Panc1 (cell line): ENCODE results near the gene ASB7. TPM values are rescaled to one million over a fixed set of nuclear protein-coding genes. Genes with fewer than 3 reads are reported as not detected.

ENCODE experiments used
- ATAC-seq: fragments of 200-7000 bp; cut with Tn5 transposase; 2 replicates; pipeline ENCODE4 v1.9.1; 2020; ENCODE audit warnings: mild to moderate bottlenecking, moderate library complexity
- BruUV-seq: library from RNA; stranded (reverse); fragments of 400-500 nt; replicated peaks from 2 replicates; lab custom pipeline; 2021; lab: Mats Ljungman, UMichigan
- CTCF ChIA-PET: fragments of 300-600 bp; sonication (Branson Sonifier 250); formaldehyde crosslinking; loops from one replicate; lab custom pipeline; 2022; ENCODE audit warnings: antibody characterized with exemption; lab: Charles Lee
- POLR2A ChIA-PET: fragments of 300-600 bp; sonication (Branson Sonifier 250); formaldehyde crosslinking; loops from one replicate; lab custom pipeline; 2022; ENCODE audit warnings: antibody characterized with exemption; lab: Charles Lee
- DNase-seq: peaks from one replicate; pipeline ENCODE4 v3.0.0-alpha.2; 2010; ENCODE audit warnings: low read depth, low spot score
- H3K27ac ChIP-seq: 2 replicates; pipeline ENCODE4 v1.5.1; 2011; ENCODE audit warnings: mild to moderate bottlenecking, low read length, inconsistent platforms
- H3K27me3 ChIP-seq: fragments of 200-500 bp; sonication (Bioruptor generic); 2 replicates; pipeline ENCODE4 v1.6.0; 2014; ENCODE audit warnings: low read length, inconsistent platforms; ENCODE audit not compliant: control insufficient read depth, insufficient read depth
- H3K36me3 ChIP-seq: fragments of 200-500 bp; sonication (Bioruptor generic); 2 replicates; pipeline ENCODE4 v1.5.1; 2014; ENCODE audit warnings: inconsistent platforms, mild to moderate bottlenecking, low read length, moderate library complexity; ENCODE audit not compliant: control insufficient read depth, insufficient read depth
- H3K4me1 ChIP-seq: 2 replicates; pipeline ENCODE4 v1.5.1; 2011; ENCODE audit warnings: inconsistent platforms, mild to moderate bottlenecking, low read length, moderate library complexity; ENCODE audit not compliant: control insufficient read depth, insufficient read depth
- H3K4me3 ChIP-seq, 2 experiments: 2 replicates each; pipeline ENCODE4 v1.5.1; 2011 to 2012; ENCODE audit warnings: low read depth in 2 of 2, low read length in 2 of 2, mild to moderate bottlenecking in 2 of 2, inconsistent platforms in 1 of 2, moderate library complexity in 1 of 2
- H3K9me3 ChIP-seq: fragments of 200-500 bp; sonication (Bioruptor generic); 2 replicates; pipeline ENCODE4 v1.5.1; 2014; ENCODE audit warnings: low read depth, mild to moderate bottlenecking, inconsistent platforms, low read length, moderate library complexity; ENCODE audit not compliant: control insufficient read depth, insufficient read depth
- CTCF ChIP-seq: fragments of 450-650 bp; IDR thresholded peaks from 2 replicates; pipeline ENCODE4 v1.5.1; 2017; ENCODE audit warnings: mild to moderate bottlenecking
- POLR2AphosphoS5 ChIP-seq: IDR thresholded peaks from 2 replicates; pipeline ENCODE4 v1.6.1; 2012; ENCODE audit warnings: mild to moderate bottlenecking, low read depth, low read length, moderate library complexity
- SIN3A ChIP-seq: IDR thresholded peaks from 2 replicates; pipeline ENCODE4 v1.6.1; 2012; ENCODE audit warnings: low read depth, mild to moderate bottlenecking, low read length, moderate library complexity, borderline replicate concordance; ENCODE audit not compliant: insufficient read depth
- TCF7L2 ChIP-seq: IDR thresholded peaks from 2 replicates; pipeline ENCODE4 v1.6.1; 2011; ENCODE audit warnings: mild to moderate bottlenecking, low read depth, low read length, inconsistent platforms
- in situ Hi-C: cut with HindIII; loops from 2 replicates; pipeline ENCODE4 v1.10.0; 2016; ENCODE audit warnings: low sequenced_read_pairs, low pct_unique_long_range_greater_than_20kb
- intact Hi-C: fragments of 100-400 bp; cut with micrococcal nuclease; formaldehyde crosslinking; loops from one replicate; pipeline ENCODE4 v1.10.0; 2022; ENCODE audit not compliant: unreplicated experiment
- total RNA-seq: library from RNA; stranded (reverse); gene quantifications from one replicate; pipeline ENCODE4 v1.2.1, GENCODE V29; 2021; ENCODE audit not compliant: unreplicated experiment
- TF ChIP-seq, protein P1 (sequence below), 2 experiments: IDR thresholded peaks; 2 replicates each; pipeline ENCODE4 v1.6.1; 2011 to 2012; ENCODE audit warnings: low read depth in 2 of 2, control low read depth in 1 of 2, low read length in 1 of 2, mild to moderate bottlenecking in 1 of 2, moderate library complexity in 1 of 2; ENCODE audit not compliant: insufficient read depth in 1 of 2

Gene ASB7
- total RNA-seq, 1 experiment from 2014 or later = 18.1 TPM

DNA sequence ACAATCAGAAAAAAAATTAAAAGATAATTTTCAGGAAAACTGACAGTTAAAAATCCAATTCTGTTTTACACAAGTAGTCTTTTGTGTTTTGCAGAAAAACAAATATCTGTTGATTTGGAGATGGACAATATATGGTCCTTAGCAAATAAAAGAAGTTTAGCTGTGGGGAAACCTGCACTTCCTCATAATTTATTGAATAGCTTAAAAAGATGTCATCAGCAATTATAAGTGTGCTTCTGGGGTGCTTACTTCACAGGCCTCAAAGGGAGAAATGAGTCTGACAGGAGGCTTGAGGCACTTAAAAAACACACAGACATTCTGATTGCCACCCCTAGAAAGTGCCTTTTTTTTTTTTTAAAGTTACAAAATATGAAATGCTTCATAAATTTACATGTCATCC lies 42.1 kb upstream of the ASB7 start:
- no peaks in the 10 kb centered on the region for H3K9me3 ChIP-seq
- no peak for DNase-seq
- TF ChIP-seq POLR2AphosphoS5 = no peak
- TF ChIP-seq TCF7L2 = no peak
- TF ChIP-seq, protein P1, sequence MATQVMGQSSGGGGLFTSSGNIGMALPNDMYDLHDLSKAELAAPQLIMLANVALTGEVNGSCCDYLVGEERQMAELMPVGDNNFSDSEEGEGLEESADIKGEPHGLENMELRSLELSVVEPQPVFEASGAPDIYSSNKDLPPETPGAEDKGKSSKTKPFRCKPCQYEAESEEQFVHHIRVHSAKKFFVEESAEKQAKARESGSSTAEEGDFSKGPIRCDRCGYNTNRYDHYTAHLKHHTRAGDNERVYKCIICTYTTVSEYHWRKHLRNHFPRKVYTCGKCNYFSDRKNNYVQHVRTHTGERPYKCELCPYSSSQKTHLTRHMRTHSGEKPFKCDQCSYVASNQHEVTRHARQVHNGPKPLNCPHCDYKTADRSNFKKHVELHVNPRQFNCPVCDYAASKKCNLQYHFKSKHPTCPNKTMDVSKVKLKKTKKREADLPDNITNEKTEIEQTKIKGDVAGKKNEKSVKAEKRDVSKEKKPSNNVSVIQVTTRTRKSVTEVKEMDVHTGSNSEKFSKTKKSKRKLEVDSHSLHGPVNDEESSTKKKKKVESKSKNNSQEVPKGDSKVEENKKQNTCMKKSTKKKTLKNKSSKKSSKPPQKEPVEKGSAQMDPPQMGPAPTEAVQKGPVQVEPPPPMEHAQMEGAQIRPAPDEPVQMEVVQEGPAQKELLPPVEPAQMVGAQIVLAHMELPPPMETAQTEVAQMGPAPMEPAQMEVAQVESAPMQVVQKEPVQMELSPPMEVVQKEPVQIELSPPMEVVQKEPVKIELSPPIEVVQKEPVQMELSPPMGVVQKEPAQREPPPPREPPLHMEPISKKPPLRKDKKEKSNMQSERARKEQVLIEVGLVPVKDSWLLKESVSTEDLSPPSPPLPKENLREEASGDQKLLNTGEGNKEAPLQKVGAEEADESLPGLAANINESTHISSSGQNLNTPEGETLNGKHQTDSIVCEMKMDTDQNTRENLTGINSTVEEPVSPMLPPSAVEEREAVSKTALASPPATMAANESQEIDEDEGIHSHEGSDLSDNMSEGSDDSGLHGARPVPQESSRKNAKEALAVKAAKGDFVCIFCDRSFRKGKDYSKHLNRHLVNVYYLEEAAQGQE (IDR thresholded peaks at IDR 0.05; ENCODE audit: insufficient read depth in 1 of 2, low read depth in 2 of 2, low read length in 1 of 2) = no peak
- TF ChIP-seq SIN3A = no peak
- TF ChIP-seq CTCF = no peak
- no peak overlapping the region for H3K27ac ChIP-seq
- BruUV-seq = no TSS peak
- intact Hi-C loops (no loop called here), in situ Hi-C loops (no loop called here)
- no peaks in the 10 kb centered on the region; the same call in 1 of the 2 replicates for H3K4me1 ChIP-seq
- H3K36me3 ChIP-seq = no peaks in the 10 kb centered on the region
- H3K27me3 ChIP-seq = no peaks in the 10 kb centered on the region
- H3K4me3 ChIP-seq = no peak overlapping the region
- no peak for ATAC-seq
- ChIA-PET CTCF (no interaction called here), POLR2A (no interaction called here)

- no peaks in the 10 kb centered on the region for H3K27me3 ChIP-seq
- no peaks in the 10 kb centered on the region; the same call in 1 of the 2 replicates for H3K4me1 ChIP-seq
- ChIA-PET POLR2A (no interaction called here), CTCF (no interaction called here)
- H3K4me3 ChIP-seq = no peak overlapping the region
- ATAC-seq (no peak), DNase-seq (no peak)
- no peaks in the 10 kb centered on the region for H3K9me3 ChIP-seq
- in situ Hi-C loops (no loop called here), intact Hi-C loops (no loop called here)
- TF ChIP-seq SIN3A (no peak), CTCF (no peak), TCF7L2 (no peak), POLR2AphosphoS5 (no peak)
- TF ChIP-seq, protein P1 (IDR thresholded peaks at IDR 0.05; ENCODE audit: insufficient read depth in 1 of 2, low read depth in 2 of 2, low read length in 1 of 2) = no peak
- H3K27ac ChIP-seq = no peak overlapping the region
- H3K36me3 ChIP-seq = no peaks in the 10 kb centered on the region; the same call in none of the 2 replicates
- no TSS peak for BruUV-seq
These were observed 36.8 kb upstream of the ASB7 start for GRCh38 chr15:100565591-100565990.
